ENCODE results near the gene GCH1.
"Not testable (repeated sequence)": the region's sequence is repeated elsewhere in the genome, so short reads cannot be mapped to it uniquely, and the experiment has no call there.

GCH1 gene

GRCh38 chr14:54902521-54903420 lies at the start of gene GCH1:
GCH1 (minus strand) TSS chr14:54902826; CDS start chr14:54902663, 163 bp downstream.
- no peak for DNase-seq (ENCODE audit: low read depth)

GRCh38 chr14:54947230-54947629 lies 44.6 kb upstream of the GCH1 start:
- DNase-seq (ENCODE audit: low read depth): no peak

- DNase-seq (ENCODE audit: low read depth): no peak
These were observed 43.9 kb upstream of the GCH1 start for GRCh38 chr14:54946500-54946899.

- DNase-seq (ENCODE audit: low read depth): no peak
These were observed 42.2 kb upstream of the GCH1 start for GRCh38 chr14:54944737-54945391.

DNA sequence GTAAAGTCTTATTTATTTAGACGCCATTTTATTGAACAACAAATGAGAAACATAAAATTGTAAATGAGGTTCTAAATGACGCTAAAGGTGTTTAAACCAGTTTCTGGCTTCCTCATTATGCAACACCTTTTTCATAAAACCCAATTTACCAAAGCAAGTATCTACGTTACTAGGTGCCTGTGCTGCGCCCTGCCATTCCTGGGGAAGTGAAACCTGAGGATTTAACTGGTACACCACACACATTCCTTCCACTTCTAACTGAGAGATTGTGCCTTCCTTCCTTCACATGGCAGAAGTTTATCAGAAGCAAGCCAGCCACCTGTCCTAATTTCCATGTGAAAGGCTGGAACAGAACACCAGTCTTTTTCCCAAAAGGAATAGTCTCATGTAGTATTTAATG lies 40.3 kb upstream of the GCH1 start:
- DNase-seq (ENCODE audit: low read depth): no peak

- DNase-seq (ENCODE audit: low read depth): no peak
These were observed 34.2 kb upstream of the GCH1 start for GRCh38 chr14:54936816-54937215.

GRCh38 chr14:54935958-54936357 lies 33.3 kb upstream of the GCH1 start:
- peak; percentile 3 for DNase-seq (ENCODE audit: low read depth)

DNA sequence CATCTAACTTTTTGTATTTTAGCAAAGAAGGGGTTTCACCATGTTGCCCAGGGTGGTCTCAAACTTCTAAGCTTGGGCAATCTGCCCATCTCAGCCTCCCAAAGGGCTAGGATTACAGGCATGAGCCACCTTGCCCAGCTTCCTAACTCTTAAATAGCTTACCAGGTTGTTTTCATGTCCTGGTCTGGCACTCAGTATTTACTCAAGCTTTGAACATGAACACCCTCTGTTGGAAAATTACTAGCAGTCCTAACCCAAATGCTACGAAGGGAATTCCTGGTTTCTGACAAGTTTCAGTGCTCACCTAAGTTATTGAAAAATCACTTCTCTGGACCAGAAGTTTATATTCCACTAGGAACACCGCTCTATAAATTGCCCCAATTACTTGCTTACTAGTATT lies 32.5 kb upstream of the GCH1 start:
- no peak for DNase-seq (ENCODE audit: low read depth)

- no peak for DNase-seq (ENCODE audit: low read depth)
These were observed 30.4 kb upstream of the GCH1 start for GRCh38 chr14:54933006-54933405.

GRCh38 chr14:54931598-54932340 lies 29.1 kb upstream of the GCH1 start:
- DNase-seq (ENCODE audit: low read depth): no peak

- no peak for DNase-seq (ENCODE audit: low read depth)
These were observed 28.5 kb upstream of the GCH1 start for GRCh38 chr14:54931101-54931500.

- DNase-seq (ENCODE audit: low read depth): no peak
These were observed 26.9 kb upstream of the GCH1 start for GRCh38 chr14:54929556-54929955.

DNA sequence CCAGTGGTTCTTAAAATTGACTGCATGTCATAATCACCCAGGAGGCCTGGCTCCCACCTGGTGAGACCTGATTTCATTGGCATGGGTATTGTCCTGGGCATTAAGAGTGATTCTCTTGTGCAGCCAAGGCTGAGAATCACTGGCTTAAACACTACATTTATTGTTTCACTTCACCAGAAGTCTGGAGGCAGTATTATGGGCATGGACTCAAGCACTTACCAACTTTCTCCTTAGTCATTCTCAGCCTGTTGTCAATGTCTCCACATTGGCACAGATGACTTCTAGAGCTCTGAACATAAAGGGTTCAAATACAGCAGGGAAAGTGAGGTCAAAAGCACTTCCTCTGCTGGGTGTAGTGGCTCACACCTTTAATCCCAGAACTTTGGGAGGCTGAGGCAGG lies 25.6 kb upstream of the GCH1 start:
- no peak for DNase-seq (ENCODE audit: low read depth)

DNA sequence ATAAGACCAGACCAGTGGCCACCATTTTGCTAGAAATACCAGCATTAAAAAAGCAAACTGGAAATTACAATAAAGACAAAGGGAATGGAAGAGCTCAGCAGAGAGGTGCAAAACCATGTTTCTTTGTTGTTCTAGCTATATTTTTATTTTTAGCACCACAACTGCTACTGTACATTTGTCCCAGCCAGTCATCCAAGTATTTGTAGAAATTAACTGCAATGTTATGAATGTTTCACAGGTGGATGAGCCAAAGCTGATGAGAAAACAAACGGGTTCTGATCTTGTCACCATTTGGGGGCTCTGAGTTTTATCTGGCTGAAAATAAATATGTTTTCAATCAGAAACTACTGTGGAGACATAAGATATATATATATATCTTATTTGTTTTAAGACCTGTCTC lies 24.9 kb upstream of the GCH1 start:
- no peak for DNase-seq (ENCODE audit: low read depth)

- DNase-seq (ENCODE audit: low read depth): not testable (repeated sequence)
These were observed 23.9 kb upstream of the GCH1 start for GRCh38 chr14:54926570-54926969.

GRCh38 chr14:54922598-54922997 lies 20.0 kb upstream of the GCH1 start:
- DNase-seq (ENCODE audit: low read depth): no peak

GRCh38 chr14:54920052-54920451 lies 17.4 kb upstream of the GCH1 start:
- no peak for DNase-seq (ENCODE audit: low read depth)

DNA sequence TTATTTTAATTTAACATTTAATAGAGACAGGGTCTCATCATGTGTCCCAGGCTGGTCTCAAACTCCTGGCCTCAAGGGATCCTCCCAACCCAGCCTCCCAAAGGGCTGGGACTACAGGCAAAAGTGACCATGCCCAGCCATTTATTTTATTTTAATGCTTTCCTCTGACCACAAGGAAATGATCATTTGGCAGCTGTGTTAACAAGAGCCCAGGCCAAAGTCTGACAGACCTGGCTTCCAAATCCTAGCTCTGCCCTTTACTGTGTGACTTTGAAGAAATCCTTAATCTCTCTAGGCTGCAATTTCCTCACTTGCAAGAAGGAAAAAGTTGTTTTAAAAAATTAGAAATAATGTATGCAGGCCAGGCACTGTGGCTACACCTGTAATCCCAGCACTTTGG lies 16.7 kb upstream of the GCH1 start:
- no peak for DNase-seq (ENCODE audit: low read depth)

- no peak for DNase-seq (ENCODE audit: low read depth)
These were observed 15.8 kb upstream of the GCH1 start for GRCh38 chr14:54918427-54918826.

DNA sequence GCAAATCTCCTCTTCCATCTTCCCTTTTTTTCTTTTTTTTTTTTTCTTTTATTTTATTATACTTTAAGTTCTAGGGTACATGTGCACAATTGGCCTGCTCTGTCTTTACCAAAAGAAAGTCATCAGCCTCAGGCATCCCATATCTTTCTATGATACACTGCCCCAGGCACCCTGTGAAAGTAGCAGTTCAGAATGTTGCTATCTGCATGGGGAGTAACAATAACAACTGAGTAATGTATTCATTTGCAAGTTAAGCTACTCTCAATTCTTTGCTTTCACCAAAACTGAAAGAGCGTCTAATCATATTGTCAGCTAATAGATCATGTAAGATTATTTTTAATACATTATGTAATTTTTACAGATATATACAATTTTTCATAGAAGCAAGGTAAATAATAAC lies 13.5 kb upstream of the GCH1 start:
- DNase-seq (ENCODE audit: low read depth): no peak

- DNase-seq (ENCODE audit: low read depth): no peak
These were observed 7.4 kb upstream of the GCH1 start for GRCh38 chr14:54909817-54910558.

GRCh38 chr14:54908973-54909372 lies 6.3 kb upstream of the GCH1 start:
- DNase-seq (ENCODE audit: low read depth): not testable (repeated sequence)
